ENCODE data around the gene WDR7.

WDR7 gene

DNA sequence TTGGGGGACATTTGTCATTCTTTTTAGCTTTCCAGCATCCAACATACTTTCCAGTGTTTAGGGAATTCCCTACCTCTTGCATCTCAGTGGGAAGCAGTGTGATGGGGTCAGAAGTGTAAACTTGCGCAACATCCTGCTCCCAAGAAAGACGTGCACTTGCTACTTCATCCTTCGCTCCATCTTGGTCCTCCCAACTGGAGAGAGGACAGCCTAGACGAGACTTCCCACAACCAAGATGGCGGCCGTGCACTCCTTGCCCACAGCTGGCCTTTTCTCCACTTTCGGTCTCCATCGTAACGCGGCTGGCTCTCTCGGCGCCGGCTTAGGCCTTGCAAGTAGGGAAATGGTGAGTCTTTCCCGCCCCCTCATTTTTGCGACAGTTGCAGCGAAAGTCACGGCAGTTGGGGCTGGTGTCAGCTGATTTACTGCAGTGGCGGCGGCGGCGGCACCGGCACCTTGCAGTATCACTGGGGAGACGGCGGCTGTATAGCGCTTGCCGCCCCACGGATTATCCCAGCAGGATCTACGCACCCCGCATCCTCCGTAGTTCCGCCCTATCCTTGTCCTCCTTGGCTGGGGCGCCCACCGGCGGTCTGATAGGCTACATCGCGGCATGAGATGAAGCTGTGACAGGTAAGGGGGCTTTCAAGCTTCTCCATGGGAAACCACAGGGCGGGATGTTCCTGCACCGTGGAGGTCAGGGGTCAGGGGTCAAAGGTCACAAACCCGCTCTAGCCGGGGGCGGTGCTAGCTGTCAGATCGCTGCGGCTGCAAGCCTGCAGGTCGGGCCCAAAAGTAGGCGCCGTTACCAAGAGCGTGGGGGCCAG is at the start of gene WDR7:
Gene WDR7, plus strand, starts transcription at position 416 of the 827 bp plus-strand sequence. CDS start 21,157 bp downstream, outside the sequence.
- DNase-seq (ENCODE audit: low read depth, low spot score) = peak; percentile 94

DNA sequence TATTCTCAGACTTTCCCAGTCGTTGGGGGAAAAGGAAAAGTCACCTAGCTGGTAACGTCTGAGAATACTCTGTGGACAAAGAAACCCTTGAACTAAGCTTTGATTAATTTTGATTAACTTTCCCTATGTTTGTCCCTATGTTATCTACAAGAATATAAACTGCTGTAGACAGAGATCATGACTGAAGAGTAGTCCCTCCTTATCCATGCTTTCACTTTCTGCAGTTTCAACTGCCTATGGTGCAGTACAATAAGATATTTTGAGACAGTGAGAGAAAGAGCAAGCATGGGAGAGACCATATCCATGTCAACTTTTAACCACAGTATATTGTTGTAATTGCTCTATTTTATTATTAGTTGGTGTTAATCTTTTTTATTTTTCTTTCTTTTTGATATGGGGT is 44.5 kb upstream of the WDR7 start:
- no peak for DNase-seq (ENCODE audit: low read depth, low spot score)

DNA sequence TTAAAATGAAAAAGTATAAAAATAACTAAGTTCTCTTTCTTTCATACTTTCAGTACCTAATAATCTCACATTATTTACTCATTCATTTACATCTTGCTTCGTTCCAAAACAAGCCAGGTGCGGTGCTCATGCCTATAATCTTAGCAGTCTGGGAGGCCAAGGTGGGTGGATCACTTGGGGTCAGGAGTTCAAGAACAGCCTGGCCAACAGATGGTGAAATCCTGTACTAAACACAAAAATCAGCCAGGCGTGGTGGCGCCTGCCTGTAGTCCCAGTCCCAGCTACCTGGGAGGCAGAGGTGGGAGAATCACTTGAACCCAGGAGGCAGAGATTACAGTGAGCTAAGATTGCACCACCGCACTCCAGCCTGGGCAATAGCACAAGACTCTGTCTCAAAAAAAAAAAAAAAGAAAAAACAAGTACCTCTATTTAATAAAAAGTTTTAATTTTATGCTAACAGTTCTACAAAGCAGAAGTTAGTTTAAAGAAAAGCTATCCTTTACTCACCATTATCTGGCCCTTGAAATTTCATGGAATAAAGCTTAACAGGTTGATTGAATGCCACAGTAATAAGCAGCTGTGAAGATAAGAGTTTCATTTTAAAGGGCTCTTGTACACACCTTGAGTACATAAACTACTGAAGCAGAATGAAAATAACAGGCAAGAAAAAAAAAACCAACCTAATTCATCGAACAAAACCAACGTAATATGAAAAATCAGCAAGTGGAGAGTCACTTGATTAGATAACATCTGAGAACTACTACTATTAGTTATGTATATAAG is 35.2 kb upstream of the WDR7 start:
- no peak for DNase-seq (ENCODE audit: low read depth, low spot score)

DNA sequence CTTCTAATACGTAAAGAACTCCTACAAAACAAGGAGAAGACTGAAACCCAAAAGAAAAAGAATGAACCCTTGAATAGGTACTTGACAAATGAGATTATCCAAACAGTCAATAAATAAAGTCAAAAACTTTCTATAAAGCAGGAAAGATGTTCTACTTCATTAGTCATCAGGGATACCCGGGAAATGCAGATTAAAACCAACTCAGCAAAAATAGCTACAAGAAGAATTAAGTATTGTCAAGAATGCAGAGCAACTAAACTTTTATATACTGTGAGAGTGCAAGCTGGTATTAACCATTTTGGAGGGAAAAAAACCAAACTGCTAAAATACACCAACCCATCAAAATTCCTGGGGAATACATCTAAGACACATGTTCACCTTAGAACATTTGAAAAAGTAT is 23.2 kb upstream of the WDR7 start:
- no peak for DNase-seq (ENCODE audit: low read depth, low spot score)

DNA sequence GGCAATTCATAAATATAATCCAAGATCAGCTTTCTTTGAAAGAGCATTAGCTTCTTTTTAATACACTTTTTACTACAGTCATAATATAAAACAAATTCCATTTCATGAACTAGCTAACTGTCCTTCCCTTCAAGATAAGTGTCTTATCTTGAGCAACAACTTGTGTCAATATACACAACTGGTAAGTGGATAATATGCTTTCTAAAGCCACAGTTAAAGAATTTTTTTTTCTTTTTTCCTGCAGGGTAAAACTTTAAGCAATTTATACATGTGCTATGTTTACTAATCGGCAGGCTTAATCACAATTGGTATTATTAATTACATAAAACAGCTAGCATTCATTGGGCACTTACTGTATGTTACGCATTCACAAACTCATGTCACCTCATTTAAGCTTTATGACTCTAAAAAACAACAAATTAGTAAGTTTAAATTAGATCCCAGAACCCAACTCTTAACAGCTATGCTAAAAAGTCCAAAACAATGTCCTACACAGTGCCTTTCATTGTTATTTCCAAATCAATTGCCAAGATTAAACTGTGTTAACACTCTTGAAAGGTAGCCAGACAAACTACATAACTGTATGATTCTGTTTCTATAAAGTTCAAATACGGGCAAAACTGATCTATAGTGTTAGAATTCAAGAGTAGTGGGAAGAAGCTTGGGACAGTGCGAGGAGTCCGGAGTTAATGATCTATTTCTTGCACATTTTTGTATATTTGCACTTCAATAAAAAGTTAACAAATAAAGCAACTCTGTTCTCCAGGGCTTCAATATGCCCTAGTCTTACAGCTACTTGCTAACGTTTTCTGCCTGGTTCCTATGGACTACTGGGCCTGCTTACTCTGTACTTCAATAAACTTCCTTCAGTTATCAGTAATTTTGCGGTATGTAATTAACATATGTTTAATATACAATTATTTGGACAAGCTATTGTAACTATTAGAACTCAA is 18.8 kb upstream of the WDR7 start:
- no peak for DNase-seq (ENCODE audit: low read depth, low spot score)

DNA sequence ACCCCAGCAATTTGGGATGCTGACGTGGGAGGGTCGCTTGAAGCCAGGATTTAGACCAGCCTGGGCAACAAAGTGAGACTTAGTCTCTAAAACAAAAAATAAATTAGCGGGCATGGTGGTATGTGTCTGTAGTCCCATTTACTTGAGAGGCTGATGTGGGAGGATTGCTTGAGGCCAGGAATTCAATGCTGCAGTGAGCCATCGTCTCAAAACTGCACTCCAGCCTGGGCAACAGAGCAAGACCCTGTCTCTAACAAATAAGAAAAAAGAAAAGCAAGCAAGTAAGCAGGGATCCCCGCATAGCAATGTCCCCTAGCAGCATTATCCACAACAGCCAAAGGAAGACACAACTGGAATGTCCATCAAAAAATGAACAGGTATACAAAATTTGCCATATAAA is 16.2 kb upstream of the WDR7 start:
- DNase-seq (ENCODE audit: low read depth, low spot score) = no peak

DNA sequence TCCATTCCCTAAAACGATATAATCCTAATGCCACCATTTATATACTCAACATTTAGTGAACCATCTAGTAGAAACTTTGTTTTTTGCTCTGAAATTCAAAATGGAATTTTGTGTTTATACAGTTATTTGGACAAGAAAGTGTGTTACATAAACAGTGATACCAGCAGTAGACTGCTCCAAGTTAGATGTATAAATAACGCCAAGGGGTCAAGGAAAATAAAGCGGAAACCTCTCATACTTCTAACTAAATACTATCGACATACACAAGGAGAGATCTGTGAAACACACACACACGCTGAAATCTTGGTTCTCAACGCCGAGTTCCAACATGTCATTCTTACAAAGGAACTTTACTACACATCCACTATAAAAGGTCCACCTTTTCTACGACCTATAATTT is 14.0 kb upstream of the WDR7 start:
- no peak for DNase-seq (ENCODE audit: low read depth, low spot score)

DNA sequence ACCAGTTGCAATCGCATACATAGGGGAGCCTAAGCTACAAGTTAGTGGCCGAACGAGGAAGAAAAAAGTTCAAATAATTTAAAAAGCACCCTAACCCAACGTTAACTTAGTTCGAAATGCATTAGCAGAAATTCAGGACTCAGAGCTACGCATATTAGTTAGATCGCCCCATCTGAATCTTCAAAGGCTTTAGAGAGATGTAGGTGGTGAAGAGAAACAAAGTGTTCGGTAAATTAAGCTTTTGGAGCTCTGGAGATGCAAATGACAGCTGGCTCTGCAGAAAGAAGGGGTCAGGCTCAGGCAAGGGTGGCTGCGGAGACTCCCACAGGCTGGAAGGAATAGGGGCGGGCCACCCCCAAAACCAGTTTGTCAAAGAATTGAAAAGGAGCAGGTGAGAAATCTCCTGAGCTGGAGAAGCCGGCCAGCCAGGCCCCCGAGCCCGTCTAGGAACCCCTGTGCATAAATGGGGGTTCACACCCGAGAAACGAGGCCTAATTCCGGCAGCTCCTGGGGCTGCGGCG is 13.4 kb upstream of the WDR7 start:
- DNase-seq (ENCODE audit: low read depth, low spot score) = no peak

DNA sequence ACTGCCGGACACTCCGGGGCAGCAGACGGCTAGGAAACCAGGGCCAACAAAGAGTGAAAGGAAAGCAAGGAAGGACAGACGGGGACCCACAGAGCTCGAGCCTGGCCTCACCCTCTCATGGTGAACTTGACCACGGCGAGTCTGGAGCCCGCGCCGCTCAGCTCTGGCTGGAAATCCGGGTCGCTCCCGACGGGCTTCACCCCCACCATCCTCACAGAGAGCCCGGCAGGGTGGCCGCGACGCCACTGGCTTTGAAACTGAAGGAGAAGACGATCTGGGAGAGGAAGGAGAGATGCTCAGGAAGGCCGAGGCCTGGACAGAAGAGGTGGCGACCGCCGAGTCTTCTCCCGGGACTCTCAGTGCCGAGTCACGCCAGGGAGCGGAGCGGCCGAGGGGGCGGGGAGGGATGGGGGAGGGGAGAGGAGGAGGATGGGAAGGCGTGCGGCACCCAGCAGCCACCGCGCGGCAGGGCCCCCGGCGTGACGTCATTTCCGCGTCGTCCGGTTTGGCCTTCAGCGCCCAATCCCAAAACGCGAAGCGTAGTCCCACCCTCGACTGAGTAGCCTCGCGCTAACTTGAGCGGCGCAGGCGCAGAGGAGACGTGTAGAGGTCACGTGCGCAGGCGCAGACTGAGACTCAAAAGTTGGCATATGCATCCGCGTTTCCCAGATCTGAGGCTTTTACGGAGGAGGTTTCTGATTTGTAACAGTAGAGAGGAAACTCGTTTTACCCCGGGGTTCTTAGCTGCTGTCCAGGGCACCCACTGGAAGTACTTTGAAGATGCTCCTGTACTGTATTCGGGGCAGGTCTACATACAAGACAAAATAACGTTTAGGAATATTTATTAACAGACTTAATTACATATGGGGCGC is 12.7 kb upstream of the WDR7 start, which contains the start of gene TXNL1:
Gene TXNL1, minus strand, starts transcription at position 361 of the 872 bp plus-strand sequence. Its CDS starts 152 bp downstream, at position 209.
- peak; percentile 99 for DNase-seq (ENCODE audit: low read depth, low spot score)

DNA sequence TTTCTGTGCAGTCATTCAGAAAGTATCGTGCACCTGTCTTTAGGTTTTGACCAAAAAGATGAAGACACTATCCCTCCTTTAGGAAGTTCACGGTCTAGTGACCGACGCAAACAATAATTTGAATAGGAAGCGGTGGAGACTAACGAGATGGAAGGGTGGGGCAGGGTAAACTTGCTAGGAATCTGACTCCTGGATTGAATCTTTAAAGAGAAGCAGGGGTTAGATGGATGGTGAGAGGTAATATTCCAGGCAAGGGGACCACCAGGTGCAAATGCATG is 12.1 kb upstream of the WDR7 start:
- DNase-seq (ENCODE audit: low read depth, low spot score) = no peak

DNA sequence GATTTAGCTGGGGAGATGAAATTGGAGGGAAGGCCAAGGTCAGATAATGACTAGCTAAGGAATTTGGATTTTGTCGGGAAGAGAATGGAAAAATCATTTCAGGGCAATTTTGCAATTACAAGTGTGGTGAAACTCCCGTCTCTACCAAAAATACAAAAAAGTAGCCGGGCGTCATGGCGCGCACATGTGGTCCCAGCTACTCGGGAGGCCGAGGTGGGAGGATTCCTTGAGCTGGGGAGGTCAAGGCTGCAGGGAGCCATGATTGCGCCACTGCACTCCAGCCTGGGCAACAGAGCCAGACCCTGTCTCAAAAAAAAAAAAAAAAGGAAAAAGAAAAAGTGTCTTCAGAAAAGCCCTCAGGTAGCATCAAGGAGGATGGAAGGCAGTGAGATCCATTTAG is 11.6 kb upstream of the WDR7 start:
- no peak for DNase-seq (ENCODE audit: low read depth, low spot score)

DNA sequence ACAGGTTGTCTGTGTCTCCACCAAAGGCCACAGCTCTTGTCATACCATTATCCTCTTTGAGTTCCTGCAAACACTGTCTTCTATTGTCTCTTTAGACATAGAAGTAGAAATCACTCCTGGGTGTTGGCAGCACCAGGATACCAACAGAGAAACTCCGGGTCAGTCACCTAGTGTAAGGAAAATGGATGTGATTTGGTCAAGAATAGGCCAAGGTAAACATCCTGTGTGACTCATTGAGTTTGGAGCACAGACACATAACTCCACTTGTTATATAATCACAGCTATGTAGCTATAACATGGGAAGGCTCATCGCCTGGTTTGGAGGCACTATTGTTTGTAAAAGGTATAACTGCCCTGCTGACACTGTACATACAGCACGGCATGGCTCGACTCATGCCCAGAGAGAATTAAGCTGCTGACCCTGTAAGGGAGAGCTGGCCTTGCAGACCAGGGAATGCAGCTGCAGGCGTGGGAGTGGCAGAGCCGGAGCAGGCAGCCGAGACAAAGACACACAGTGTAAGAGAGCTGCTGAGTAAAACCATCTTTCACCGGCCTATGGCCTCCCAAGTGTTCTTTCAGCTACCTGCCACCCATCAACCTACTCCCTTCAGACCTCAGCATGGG is 9.3 kb upstream of the WDR7 start:
- DNase-seq (ENCODE audit: low read depth, low spot score) = no peak

DNA sequence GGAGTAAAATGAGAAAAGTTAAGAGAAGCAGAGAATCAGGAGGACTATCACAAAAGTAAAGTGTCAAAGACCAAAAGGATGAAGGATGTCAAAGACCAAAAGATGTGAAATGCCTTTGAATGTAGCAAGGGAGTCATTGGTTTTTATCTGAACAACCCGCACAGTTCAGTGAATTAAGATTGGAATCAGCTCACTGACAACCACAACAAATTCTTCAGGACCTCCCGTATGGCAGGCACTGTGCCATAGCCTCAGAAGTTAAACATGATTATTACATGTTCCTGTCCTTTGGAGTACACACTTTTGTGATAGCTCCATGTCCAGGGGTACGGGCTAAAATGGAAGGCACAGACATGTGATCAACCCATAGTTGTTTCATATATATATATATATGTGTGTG is 7.8 kb upstream of the WDR7 start:
- DNase-seq (ENCODE audit: low read depth, low spot score) = no peak

DNA sequence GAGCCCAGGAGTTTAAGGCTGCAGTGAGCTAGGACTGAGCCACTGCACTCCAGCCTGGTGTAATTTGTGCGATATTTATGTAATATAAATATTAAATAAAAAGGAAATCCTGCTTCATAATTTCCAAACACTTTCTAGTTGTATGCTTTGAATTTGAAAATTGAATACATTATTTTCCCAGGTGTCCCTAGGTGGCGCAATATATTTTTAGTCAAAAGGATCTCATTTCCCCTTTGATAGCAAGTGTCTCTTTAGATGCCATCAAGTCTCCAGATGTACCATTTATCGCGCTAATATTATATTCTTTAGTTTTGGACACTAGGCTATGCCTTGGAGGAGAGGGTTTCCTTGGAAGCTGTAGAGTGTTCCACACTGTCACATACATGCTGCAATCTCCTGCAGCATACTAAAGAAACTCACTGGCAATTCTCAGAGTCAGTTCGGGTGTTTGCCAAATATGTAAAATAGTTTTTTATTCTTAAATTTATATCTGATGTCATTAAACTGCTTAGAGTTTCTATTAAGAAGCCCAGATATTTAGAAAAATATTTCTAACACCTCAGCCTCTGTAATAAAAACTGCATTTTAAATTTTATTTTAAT is 5.6 kb upstream of the WDR7 start:
- DNase-seq (ENCODE audit: low read depth, low spot score) = no peak

DNA sequence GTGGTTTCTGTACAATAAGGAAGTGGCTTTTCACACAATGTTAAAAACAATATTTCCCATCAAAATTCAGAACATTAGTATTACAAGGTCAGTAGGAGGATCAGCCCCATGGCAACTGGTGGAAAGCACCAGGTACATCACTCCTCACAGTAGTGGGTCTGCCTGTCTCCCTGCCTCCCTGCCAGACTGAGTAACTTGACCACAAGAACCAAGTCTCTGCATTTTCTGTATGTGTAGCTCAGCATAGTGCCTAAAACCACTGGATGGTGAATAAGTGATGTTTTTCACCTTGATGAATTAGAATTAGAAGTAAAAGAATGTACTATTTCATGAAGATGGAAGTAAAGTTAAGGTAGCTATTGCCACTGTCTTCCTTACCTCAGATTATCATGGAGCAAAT is 4.1 kb upstream of the WDR7 start:
- DNase-seq (ENCODE audit: low read depth, low spot score) = no peak

DNA sequence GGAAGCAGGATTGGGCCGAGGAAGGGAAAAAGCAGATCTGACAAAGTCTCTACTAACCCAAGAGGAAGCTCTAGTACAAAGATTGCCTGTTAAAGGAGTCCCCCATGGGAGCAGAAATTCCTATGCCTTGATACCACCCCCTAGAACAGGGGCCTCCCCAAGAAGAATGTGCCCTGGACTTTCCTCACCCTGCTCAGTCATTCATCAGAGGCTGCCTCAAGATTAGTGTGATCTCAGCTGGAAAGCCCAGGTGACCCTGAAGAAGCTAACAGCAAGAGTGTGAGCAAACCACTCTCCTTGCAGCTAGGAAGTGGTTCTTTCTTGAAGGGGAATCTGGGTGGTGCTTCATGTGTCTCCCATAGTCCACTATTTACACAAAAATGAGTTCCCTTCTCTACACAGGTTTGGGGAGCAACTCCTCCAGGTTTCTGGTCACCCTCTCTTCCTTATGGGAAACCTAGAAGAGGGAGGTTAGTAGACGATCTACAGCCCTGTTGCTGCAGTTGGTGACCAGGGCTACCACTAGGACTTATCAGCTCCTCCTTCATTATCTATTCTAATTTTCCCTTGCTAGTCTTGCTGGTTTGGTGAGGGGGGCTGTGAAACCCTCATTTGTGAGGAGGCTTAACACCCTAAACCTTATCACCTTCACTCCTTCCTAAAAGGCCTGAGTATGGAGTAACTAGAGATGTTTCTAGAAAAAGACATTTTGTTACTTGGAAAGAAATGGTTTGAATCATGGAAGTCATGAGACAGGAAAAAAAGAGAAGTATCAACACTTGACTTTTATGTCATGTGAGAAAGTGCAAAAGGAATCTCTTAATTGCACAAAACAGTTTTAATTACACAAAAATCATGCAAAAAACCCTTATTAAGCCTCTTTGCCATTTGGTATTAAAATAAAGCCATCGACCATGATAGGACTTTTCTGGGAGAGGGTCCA is 2.9 kb upstream of the WDR7 start:
- no peak for DNase-seq (ENCODE audit: low read depth, low spot score)

DNA sequence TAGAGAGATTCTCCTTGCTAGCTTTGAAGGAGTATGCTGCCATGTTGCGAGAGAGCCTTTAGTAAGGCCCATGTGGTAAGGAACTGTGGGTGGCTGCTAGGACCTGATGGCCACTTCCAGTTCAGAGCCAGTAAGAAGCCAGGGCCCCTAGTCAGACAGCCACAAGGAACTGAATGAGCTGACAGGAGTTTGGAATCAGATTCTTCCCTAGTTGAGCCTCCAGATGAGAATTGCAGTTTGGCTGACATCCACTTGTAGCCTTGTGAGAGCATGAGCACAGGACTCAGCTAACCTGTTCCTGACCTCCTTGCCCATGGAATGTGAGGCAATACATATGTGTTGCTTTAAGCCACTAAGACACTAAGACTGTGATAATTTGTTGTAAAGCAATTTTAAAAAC is 1.2 kb upstream of the WDR7 start:
- DNase-seq (ENCODE audit: low read depth, low spot score) = no peak

DNA sequence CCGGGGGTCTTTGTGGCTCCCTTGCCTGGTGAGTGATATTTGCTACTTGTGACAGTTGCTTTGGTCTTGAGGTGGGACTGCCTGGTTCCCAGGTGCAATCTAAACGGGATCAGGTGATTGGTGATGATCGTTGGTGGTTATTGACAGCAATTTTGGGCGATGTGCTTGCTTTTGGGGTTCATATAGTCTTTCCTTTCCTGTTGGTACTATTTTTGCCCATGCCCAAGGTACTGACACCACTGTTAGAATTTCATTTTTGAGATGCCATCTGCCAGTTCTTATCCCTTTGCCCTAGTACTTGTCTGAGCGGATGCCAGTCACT is 573 bp downstream of the WDR7 start:
- no peak for DNase-seq (ENCODE audit: low read depth, low spot score)

DNA sequence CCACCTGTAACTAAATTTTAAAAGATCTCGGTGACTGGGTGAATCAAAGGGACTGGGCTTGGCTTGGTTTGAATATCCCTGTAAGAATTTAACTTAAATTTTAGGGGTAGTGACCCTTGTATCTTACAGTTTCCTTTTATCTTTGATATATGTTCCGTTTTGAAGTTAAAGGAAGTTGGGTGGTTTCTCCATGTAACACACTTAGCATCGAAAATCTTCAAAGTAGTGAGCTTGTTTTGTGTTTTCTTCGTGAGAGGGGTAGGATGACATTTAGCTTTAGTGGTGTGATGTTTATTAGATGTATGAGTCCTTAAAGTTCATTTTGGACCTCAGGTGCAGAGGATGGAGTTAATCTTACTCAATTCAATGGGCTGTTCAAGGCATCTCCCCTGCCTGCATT is 1.6 kb downstream of the WDR7 start:
- DNase-seq (ENCODE audit: low read depth, low spot score) = no peak
